T follicular helper cell (primary cell): ENCODE results near the gene GPD2.
A peak's percentile ranks its signal among the peaks of the same experiment; 100 is the strongest.
"Not testable (repeated sequence)": the region's sequence is repeated elsewhere in the genome, so short reads cannot be mapped to it uniquely, and the experiment has no call there.

Experiments used
- DNase-seq: peaks from one replicate; pipeline ENCODE4 v3.0.0-alpha.2; 2020; ENCODE audit warnings: low read depth

The GPD2 gene

GRCh38 chr2:156589381-156590079 lies 153.4 kb downstream of the GPD2 start:
- DNase-seq = peak; percentile 1

- DNase-seq = no peak
These were observed 154.0 kb downstream of the GPD2 start for GRCh38 chr2:156590085-156590739.

GRCh38 chr2:156592809-156593593 lies 156.8 kb downstream of the GPD2 start:
- no peak for DNase-seq

GRCh38 chr2:156593594-156593921 lies 157.4 kb downstream of the GPD2 start:
- no peak for DNase-seq

GRCh38 chr2:156598563-156598962 lies 162.4 kb downstream of the GPD2 start:
- DNase-seq = no peak

DNA sequence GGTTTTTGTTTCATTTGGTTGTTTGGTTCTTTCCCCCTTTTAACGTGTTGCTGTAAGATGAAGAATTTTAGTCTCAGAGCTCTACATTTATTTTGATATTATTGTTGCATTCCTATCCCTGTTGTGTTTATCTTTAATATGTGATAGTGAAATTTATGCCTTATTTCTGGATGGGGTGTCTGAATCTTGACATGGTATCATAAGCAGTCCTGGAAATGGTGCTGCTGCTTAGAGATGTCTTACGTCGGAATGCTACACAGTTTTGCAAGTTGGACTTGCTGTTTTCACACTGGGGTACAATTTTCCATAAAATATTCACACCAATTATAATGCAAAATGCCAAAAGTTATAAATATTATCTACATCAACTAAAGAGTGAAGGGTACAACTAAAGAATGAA lies 164.0 kb downstream of the GPD2 start:
- DNase-seq = no peak

- DNase-seq = no peak
These were observed 165.8 kb downstream of the GPD2 start for GRCh38 chr2:156601855-156602551.

- no peak for DNase-seq
These were observed 166.4 kb downstream of the GPD2 start for GRCh38 chr2:156602552-156602933.

DNA sequence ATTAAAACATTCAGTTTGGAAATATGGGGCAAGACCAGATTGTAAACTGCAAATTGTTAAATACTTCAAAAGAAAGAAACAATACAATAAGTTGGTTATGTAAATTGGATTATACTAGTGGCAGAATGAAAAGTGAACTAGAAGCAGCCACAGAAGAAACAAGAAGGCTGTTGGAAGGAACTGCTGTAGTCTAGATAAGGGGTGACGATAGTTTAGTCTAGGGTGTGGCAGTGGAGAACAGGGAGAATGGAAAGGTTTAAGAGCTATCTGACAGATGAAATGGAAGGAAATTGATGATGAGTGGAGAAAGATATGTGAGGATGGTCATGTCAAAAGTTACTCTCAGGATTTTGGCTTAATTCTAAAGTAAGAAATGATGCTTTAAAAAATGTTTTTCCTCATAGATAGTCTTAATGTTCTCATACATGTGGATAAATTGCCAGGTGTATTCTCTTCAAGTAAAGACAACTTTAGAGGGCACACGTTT lies 179.7 kb downstream of the GPD2 start:
- DNase-seq = no peak

DNA sequence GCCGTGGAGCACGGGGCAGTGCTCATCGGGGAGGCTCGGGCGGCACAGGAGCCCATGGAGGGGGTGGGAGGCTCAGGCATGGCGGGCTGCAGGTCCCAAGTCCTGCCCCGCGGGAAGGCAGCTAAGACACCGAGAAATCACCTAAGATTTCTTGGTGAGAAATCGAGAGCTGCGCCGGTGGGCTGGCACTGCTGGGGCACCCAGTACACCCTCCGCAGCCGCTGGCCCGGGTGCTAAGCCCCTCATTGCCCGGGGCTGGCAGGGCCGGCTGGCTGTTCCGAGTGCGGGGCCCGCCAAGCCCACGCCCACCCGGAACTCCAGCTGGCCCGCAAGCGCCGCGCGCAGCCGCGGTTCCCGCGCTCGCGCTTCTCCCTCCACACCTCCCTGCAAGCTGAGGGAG lies 181.9 kb downstream of the GPD2 start:
- DNase-seq = not testable (repeated sequence)

GRCh38 chr2:156619021-156619539 lies 182.9 kb downstream of the GPD2 start:
- DNase-seq = no peak

GRCh38 chr2:156622491-156622890 lies 186.3 kb downstream of the GPD2 start:
- no peak for DNase-seq

DNA sequence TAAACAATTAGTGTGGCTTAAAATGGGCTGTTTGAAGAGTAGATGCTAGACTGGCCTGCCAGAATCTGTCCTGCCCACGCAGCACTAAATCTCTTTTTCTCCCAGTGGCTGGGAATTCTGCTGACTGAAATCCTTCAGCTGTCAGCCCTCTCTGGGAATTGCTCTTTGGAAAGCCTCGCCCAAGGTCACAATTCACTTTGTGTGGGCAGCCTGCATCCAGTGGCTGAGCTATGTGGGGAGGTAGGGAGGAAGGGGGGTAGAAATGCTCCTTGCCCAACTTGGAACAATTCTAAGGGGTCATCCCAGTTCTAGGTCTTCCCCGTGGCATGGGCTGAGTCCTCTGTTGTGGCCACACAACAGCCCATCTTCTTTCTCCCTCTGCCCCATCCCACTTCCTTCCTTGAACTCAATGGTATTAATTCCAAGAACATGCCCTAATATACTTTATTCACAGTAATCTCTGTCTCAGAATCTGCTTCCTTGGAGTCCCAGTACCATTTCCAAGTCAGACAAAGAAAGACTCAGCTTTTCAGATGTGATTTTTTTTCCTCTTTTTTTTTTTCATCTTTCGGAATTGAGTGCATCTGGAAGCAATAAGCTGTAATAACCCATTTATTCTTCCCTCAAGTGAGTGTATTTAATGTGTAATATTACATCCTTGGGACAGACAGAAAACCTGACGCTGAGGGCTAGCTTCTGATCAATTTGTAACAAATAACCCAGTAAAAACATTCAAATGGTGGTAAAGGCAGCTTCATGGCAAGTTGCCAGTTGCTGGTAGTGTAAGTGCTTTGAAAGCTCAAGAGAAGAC lies 189.4 kb downstream of the GPD2 start:
- DNase-seq = no peak

GRCh38 chr2:156626931-156627330 lies 190.8 kb downstream of the GPD2 start:
- no peak for DNase-seq

- DNase-seq = no peak
These were observed 194.6 kb downstream of the GPD2 start for GRCh38 chr2:156630579-156631337.

DNA sequence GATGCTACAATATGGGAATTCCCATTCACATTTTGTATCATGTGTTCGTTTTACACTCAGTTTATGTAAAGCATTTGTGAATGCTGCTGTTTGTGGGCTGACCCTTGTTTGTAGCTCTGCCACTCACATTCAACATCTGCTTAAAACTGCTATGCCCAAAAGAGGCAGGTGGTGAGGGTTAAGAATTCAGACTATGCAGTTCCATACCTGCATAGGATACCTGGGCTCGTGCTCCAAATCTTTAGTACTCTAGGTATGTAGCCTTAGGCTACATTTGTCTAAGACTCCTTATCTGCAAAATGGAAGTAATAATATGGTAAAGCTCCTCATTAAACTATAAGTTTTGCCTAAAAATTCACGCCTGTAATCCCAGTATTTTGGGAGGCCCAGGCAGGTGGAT lies 199.5 kb downstream of the GPD2 start:
- DNase-seq = no peak
